Measurements from ENCODE around the gene NDUFS2.
A peak's percentile ranks its signal among the peaks of the same experiment; 100 is the strongest.
"Not testable (repeated sequence)": the region's sequence is repeated elsewhere in the genome, so short reads cannot be mapped to it uniquely, and the experiment has no call there.

The NDUFS2 gene

GRCh38 chr1:161255955-161256520 lies 53.9 kb downstream of the NDUFS2 start:
- DNase-seq: not testable (repeated sequence)

- DNase-seq: not testable (repeated sequence)
Observed at GRCh38 chr1:161257109-161257508, 54.9 kb downstream of the NDUFS2 start.

GRCh38 chr1:161258439-161259344 lies 56.5 kb downstream of the NDUFS2 start, which contains the start of gene PCP4L1:
PCP4L1 (plus strand) TSS chr1:161258745; CDS start chr1:161258975, 230 bp downstream.
- DNase-seq: peak; percentile 12

GRCh38 chr1:161259345-161259702 lies 57.2 kb downstream of the NDUFS2 start:
- DNase-seq: no peak

GRCh38 chr1:161259765-161260164 lies 57.6 kb downstream of the NDUFS2 start:
- no peak for DNase-seq

- DNase-seq: no peak
Observed at GRCh38 chr1:161260376-161261260, 58.5 kb downstream of the NDUFS2 start.

GRCh38 chr1:161261261-161262235 lies 59.4 kb downstream of the NDUFS2 start:
- no peak for DNase-seq
